Right lobe of liver (tissue), 4 donors: ENCODE measurements around the gene MOB4.

Experiments used
- POLR2A ChIP-seq: fragments of 450-650 bp; IDR thresholded peaks from one replicate; pipeline ENCODE4 v1.6.1; 2017; ENCODE audit warnings: antibody characterized with exemption, mild to moderate bottlenecking
- TF ChIP-seq, protein P1 (sequence below), 4 donors: fragments of 200-600 bp in 3 of 4; fragments of 450-650 bp in 1 of 4; IDR thresholded peaks; one replicate each; pipeline versions ENCODE4 v1.5.1 to v1.8.0; 2016 to 2022; ENCODE audit warnings: antibody characterized with exemption in 4 of 4, mild to moderate bottlenecking in 2 of 4
- donor health status: DM: no; HTN: no; CAD: no.
- donor health status: DM: no; HTN: no; CAD: no.
- donor health status: DM: no; HTN: yes; CAD: no.

DNA sequence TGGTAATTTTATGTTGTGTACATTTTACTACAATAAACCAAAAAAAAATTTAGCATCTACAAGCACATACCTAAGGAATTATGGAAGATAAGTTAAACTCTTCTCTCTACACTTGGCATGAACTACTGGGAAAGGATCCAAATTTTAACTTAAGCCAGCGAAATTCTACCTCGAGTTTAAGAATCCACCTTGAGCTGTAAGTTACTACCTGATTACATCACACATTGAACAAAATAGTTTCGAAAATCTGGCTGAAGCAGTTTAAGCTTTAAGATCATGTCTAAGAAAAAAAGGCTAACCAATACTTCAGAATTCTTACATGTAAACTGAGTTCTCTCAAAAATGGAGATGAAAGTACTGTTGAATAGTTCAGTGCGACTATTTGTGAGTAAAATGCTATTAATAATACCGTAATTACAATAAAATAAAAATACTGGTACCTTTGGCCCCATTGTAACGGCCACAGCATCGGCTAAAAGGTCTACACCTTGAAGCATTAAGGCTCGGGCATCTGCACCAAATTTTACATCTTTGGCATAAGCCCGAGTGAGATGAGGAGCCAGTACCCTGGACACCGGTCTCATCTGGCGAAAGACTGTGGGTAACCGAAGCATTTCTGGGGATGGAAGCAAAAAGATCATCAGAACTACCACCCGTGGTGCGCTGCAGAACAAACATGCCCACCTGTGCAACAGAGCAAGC, 17.5 kb upstream of the MOB4 start:
- TF ChIP-seq, protein P1, sequence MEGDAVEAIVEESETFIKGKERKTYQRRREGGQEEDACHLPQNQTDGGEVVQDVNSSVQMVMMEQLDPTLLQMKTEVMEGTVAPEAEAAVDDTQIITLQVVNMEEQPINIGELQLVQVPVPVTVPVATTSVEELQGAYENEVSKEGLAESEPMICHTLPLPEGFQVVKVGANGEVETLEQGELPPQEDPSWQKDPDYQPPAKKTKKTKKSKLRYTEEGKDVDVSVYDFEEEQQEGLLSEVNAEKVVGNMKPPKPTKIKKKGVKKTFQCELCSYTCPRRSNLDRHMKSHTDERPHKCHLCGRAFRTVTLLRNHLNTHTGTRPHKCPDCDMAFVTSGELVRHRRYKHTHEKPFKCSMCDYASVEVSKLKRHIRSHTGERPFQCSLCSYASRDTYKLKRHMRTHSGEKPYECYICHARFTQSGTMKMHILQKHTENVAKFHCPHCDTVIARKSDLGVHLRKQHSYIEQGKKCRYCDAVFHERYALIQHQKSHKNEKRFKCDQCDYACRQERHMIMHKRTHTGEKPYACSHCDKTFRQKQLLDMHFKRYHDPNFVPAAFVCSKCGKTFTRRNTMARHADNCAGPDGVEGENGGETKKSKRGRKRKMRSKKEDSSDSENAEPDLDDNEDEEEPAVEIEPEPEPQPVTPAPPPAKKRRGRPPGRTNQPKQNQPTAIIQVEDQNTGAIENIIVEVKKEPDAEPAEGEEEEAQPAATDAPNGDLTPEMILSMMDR (IDR thresholded peaks at IDR 0.05) = no peak
- no peak for TF ChIP-seq POLR2A
